Measurements from ENCODE around the gene HOXC12.
A peak's percentile ranks its signal among the peaks of the same experiment; 100 is the strongest.

The HOXC12 gene

GRCh38 chr12:53998900-53999236 lies 44.2 kb downstream of the HOXC12 start (continued):
- TF ChIP-seq IKZF3 (tag by site-specific recombination; IDR thresholded peaks at IDR 0.05), result peak; percentile 19; the same call in 1 of the 2 replicates

GRCh38 chr12:53999559-54000115 lies 44.9 kb downstream of the HOXC12 start:
- POLR2A ChIA-PET, result interaction anchor here (0.6 to 3.7 kb wide), 17 partner anchors 9 to 389 kb away, joined by 3 to 34 read pairs (median 4); partner anchors contain the start of genes CBX5, HNRNPA1, HOXC10 and HOXC13
- Histone ChIP-seq H3K4me1 (ENCODE audit: control insufficient read depth, insufficient read depth, low read length) (peaks cover 41% of the 10 kb centered on the region), H3K4me3 (ENCODE audit: low read depth, low read length) (peak overlapping the region; percentile 94), H3K36me3 (ENCODE audit: control insufficient read depth in 2 of 2, insufficient read depth in 1 of 2, low read length in 2 of 2) (peaks cover 8 to 15% of the 10 kb centered on the region in 2 experiments; a peak in 2 of 3 replicates), H3K9me3 (ENCODE audit: control insufficient read depth, insufficient read depth, low read depth, low read length) (no peaks in the 10 kb centered on the region), H3K27ac (ENCODE audit: extremely low read depth, low read depth, low read length) (peak overlapping the region; percentile 99)
- CTCF ChIA-PET, result interaction anchor here (0.6 to 6.7 kb wide), 19 partner anchors 11 to 410 kb away, joined by 3 to 49 read pairs (median 4); partner anchors contain the start of genes HOXC10 and SMUG1
- TF ChIP-seq ZNF354C (tag by site-specific recombination; IDR thresholded peaks at IDR 0.05; ENCODE audit: borderline replicate concordance, low read depth), result no peak
- no peak for TF ChIP-seq ZNF837 (tag by site-specific recombination; IDR thresholded peaks at IDR 0.05)
- TF ChIP-seq ZNF362 (tag by site-specific recombination; IDR thresholded peaks at IDR 0.05), result peak; percentile 99
- TF ChIP-seq ZNF585B (tag by site-specific recombination; IDR thresholded peaks at IDR 0.05), result no peak
- TF ChIP-seq ZNF221 (tag by site-specific recombination; IDR thresholded peaks at IDR 0.05; ENCODE audit: borderline replicate concordance), result no peak
- TF ChIP-seq ZBTB49 (tag by site-specific recombination; IDR thresholded peaks at IDR 0.05; ENCODE audit: low read depth), result no peak
- TF ChIP-seq MYNN (tag by site-specific recombination; IDR thresholded peaks at IDR 0.05; ENCODE audit: borderline replicate concordance), result no peak
- TF ChIP-seq ZNF148 (tag by site-specific recombination; IDR thresholded peaks at IDR 0.05; ENCODE audit: borderline replicate concordance), result no peak
- TF ChIP-seq AEBP2 (tag by site-specific recombination; IDR thresholded peaks at IDR 0.05; ENCODE audit: borderline replicate concordance), result no peak
- TF ChIP-seq ZNF248 (tag by site-specific recombination; IDR thresholded peaks at IDR 0.05), result no peak
- no peak for TF ChIP-seq ZNF645 (tag by site-specific recombination; IDR thresholded peaks at IDR 0.05)
- TF ChIP-seq ZNF274 (IDR thresholded peaks at IDR 0.05; ENCODE audit: low read length), result no peak
- no peak for TF ChIP-seq ZNF274 (tag by site-specific recombination; IDR thresholded peaks at IDR 0.05; ENCODE audit: borderline replicate concordance)
- no peak; the same call in 1 of the 2 replicates for TF ChIP-seq REST (tag by site-specific recombination; IDR thresholded peaks at IDR 0.05)
- TF ChIP-seq ZNF423 (tag by site-specific recombination; IDR thresholded peaks at IDR 0.05), result peak; percentile 52; the same call in 1 of the 2 replicates
- TF ChIP-seq ZNF561 (tag by site-specific recombination; IDR thresholded peaks at IDR 0.05; ENCODE audit: borderline replicate concordance), result 0 out of 2 replicates have a peak, but pooled peaks have one; percentile 14
- TF ChIP-seq ZFP3 (tag by site-specific recombination; IDR thresholded peaks at IDR 0.05; ENCODE audit: low read depth), result peak; percentile 37; the same call in 1 of the 2 replicates
- TF ChIP-seq ZSCAN23 (tag by site-specific recombination; IDR thresholded peaks at IDR 0.05), result 0 out of 2 replicates have a peak, but pooled peaks have one; percentile 21
- TF ChIP-seq ZSCAN5A (tag by site-specific recombination; IDR thresholded peaks at IDR 0.05), result peak; percentile 80; the same call in 1 of the 2 replicates

All from HEK293 (cell line).